A673 (cell line): Measurements from ENCODE around the gene SIVA1. TPM values are rescaled to one million over a fixed set of nuclear protein-coding genes. Genes with fewer than 3 reads are reported as not detected.
A peak's percentile ranks its signal among the peaks of the same experiment; 100 is the strongest.

ENCODE experiments used
- BruUV-seq: library from RNA; stranded (reverse); fragments of 400-500 nt; replicated peaks from 2 replicates; lab custom pipeline; 2021; lab: Mats Ljungman, UMichigan
- CTCF ChIA-PET: fragments of 300-600 bp; sonication (Branson Sonifier 250); formaldehyde crosslinking; loops from one replicate; lab custom pipeline; 2022; ENCODE audit warnings: antibody characterized with exemption; lab: Charles Lee
- POLR2A ChIA-PET: fragments of 300-600 bp; sonication (Branson Sonifier 250); formaldehyde crosslinking; loops from one replicate; lab custom pipeline; 2022; ENCODE audit warnings: antibody characterized with exemption; ENCODE audit not compliant: low non-redundant PET; lab: Charles Lee
- DNase-seq: peaks from one replicate; pipeline ENCODE4 v3.0.0-alpha.2; 2015; ENCODE audit warnings: low spot score
- H3K27ac ChIP-seq: fragments of 200-600 bp; sonication (generic); 2 replicates; pipeline ENCODE4 v1.5.1; 2016; ENCODE audit warnings: mixed run types, low read depth, mild to moderate bottlenecking, mixed read lengths, antibody characterized with exemption, low read length; ENCODE audit not compliant: poor library complexity, severe bottlenecking
- H3K27me3 ChIP-seq: fragments of 200-600 bp; sonication (generic); replicated peaks from 2 replicates; pipeline ENCODE4 v1.6.1; 2017; ENCODE audit warnings: mixed run types, low read depth, mild to moderate bottlenecking, mixed read lengths, antibody characterized with exemption, low read length; ENCODE audit not compliant: insufficient read depth, poor library complexity
- H3K36me3 ChIP-seq: fragments of 200-600 bp; sonication (generic); 2 replicates; pipeline ENCODE4 v1.6.1; 2016; ENCODE audit warnings: mixed run types, mild to moderate bottlenecking, mixed read lengths, antibody characterized with exemption, low read length; ENCODE audit not compliant: insufficient read depth, poor library complexity, severe bottlenecking
- H3K4me1 ChIP-seq: fragments of 200-600 bp; sonication (generic); 2 replicates; pipeline ENCODE4 v1.6.1; 2017; ENCODE audit warnings: mixed run types, mild to moderate bottlenecking, mixed read lengths, antibody characterized with exemption, low read length; ENCODE audit not compliant: insufficient read depth, poor library complexity, severe bottlenecking
- H3K4me3 ChIP-seq: fragments of 200-600 bp; sonication (generic); 2 replicates; pipeline ENCODE4 v1.5.1; 2016; ENCODE audit warnings: low read depth, mixed run types, mild to moderate bottlenecking, mixed read lengths, low read length; ENCODE audit not compliant: poor library complexity, severe bottlenecking
- H3K9me3 ChIP-seq: fragments of 200-600 bp; sonication (generic); 2 replicates; pipeline ENCODE4 v1.6.1; 2016; ENCODE audit warnings: mixed run types, low read depth, mild to moderate bottlenecking, mixed read lengths, antibody characterized with exemption, low read length; ENCODE audit not compliant: poor library complexity, severe bottlenecking
- CTCF ChIP-seq: fragments of 300-800, 200-600 bp; sonication (generic); conservative IDR thresholded peaks from 2 replicates; pipeline ENCODE4 v1.5.1; 2017; ENCODE audit warnings: low read depth, mild to moderate bottlenecking, antibody characterized with exemption, low read length, moderate library complexity, mixed read lengths
- EZH2 ChIP-seq: fragments of 200-600 bp; sonication (generic); IDR thresholded peaks from 2 replicates; pipeline ENCODE4 v1.6.1; 2017; ENCODE audit warnings: borderline replicate concordance, low read depth, mild to moderate bottlenecking, mixed read lengths, antibody characterized with exemption, low read length; ENCODE audit not compliant: poor library complexity, severe bottlenecking
- intact Hi-C: fragments of 100-400 bp; cut with micrococcal nuclease; formaldehyde crosslinking; loops from one replicate; pipeline ENCODE4 v1.10.0; 2022; ENCODE audit not compliant: unreplicated experiment
- total RNA-seq: library from RNA; stranded (reverse); gene quantifications from 2 replicates; pipeline ENCODE4 v1.2.3, GENCODE V29; 2021

SIVA1 gene
- total RNA-seq, 1 experiment from 2014 or later, result 79.6 TPM

GRCh38 chr14:104799244-104800014 lies 46.5 kb downstream of the SIVA1 start:
- Histone ChIP-seq H3K4me1 (peaks cover 17% of the 10 kb centered on the region), H3K36me3 (no peaks in the 10 kb centered on the region), H3K4me3 (peak overlapping the region; percentile 61), H3K27me3 (no peaks in the 10 kb centered on the region), H3K9me3 (no peaks in the 10 kb centered on the region), H3K27ac (no peak overlapping the region)
- peak; percentile 32; the same call in 1 of the 2 replicates for TF ChIP-seq CTCF
- no peak for TF ChIP-seq EZH2
- DNase-seq, result peak; percentile 61
- ChIA-PET POLR2A (no interaction called here), CTCF (interaction anchor here (0.6 kb wide), 1 partner anchor 1260 kb away, joined by 3 read pairs; no protein-coding TSS in a partner anchor)
- BruUV-seq, result no TSS peak
- intact Hi-C loops, result no loop called here

- no peaks in the 10 kb centered on the region for H3K27me3 ChIP-seq
- intact Hi-C loops, result no loop called here
- peak overlapping the region; percentile 61 for H3K4me3 ChIP-seq
- no peaks in the 10 kb centered on the region for H3K9me3 ChIP-seq
- peak; percentile 69 for DNase-seq
- BruUV-seq, result no TSS peak
- H3K36me3 ChIP-seq, result no peaks in the 10 kb centered on the region
- H3K27ac ChIP-seq, result no peak overlapping the region
- CTCF ChIA-PET, result interaction anchor here (0.6 kb wide), 1 partner anchor 1261 kb away, joined by 3 read pairs; no protein-coding TSS in a partner anchor
- TF ChIP-seq EZH2, result no peak
- no peak for TF ChIP-seq CTCF
- POLR2A ChIA-PET, result interaction anchor here (0.7 kb wide), 1 partner anchor 124 kb away, joined by 3 read pairs; no protein-coding TSS in a partner anchor
- H3K4me1 ChIP-seq, result peaks cover 17% of the 10 kb centered on the region
These were observed 47.2 kb downstream of the SIVA1 start for GRCh38 chr14:104800015-104800770.

GRCh38 chr14:104800771-104801519 lies 48.0 kb downstream of the SIVA1 start, which contains the start of gene ZBTB42:
Gene ZBTB42, plus strand, starts transcription at chr14:104801101. Its CDS starts 97 bp downstream, at chr14:104801198.
- TF ChIP-seq EZH2 (no peak), CTCF (no peak)
- H3K4me3 ChIP-seq, result peak within 1 kb of the TSS; percentile 61
- peaks cover 22% of the 10 kb centered on the region for H3K4me1 ChIP-seq
- no peaks in the 10 kb centered on the region for H3K9me3 ChIP-seq
- ChIA-PET CTCF (no interaction called here), POLR2A (interaction anchor here (0.7 kb wide), 1 partner anchor 125 kb away, joined by 3 read pairs; no protein-coding TSS in a partner anchor)
- DNase-seq, result peak; percentile 64
- H3K27me3 ChIP-seq, result no peaks in the 10 kb centered on the region
- BruUV-seq, result no TSS peak
- H3K36me3 ChIP-seq, result no peaks in the 10 kb centered on the region
- peak within 1 kb of the TSS; percentile 2 for H3K27ac ChIP-seq
- intact Hi-C loops, result no loop called here
